Hepatocyte (in vitro differentiated cells): ENCODE data around the gene MYO1F. TPM values are rescaled to one million over a fixed set of nuclear protein-coding genes. Genes with fewer than 3 reads are reported as not detected.

Experiments
- DNase-seq: peaks from one replicate; pipeline ENCODE4 v3.0.0-alpha.2; 2016; ENCODE audit warnings: low spot score
- H2AFZ ChIP-seq: fragments of 200-600 bp; sonication (generic); 2 replicates; pipeline ENCODE4 v1.6.0; 2016; ENCODE audit warnings: antibody characterized with exemption, mild to moderate bottlenecking
- H3K27ac ChIP-seq: fragments of 200-600 bp; sonication (generic); 2 replicates; pipeline ENCODE4 v1.5.1; 2016; ENCODE audit warnings: mild to moderate bottlenecking
- H3K27me3 ChIP-seq: fragments of 200-600 bp; sonication (generic); 2 replicates; pipeline ENCODE4 v1.6.1; 2016
- H3K36me3 ChIP-seq: fragments of 200-600 bp; sonication (generic); replicated peaks from 2 replicates; pipeline ENCODE4 v1.5.1; 2016; ENCODE audit warnings: low read depth; ENCODE audit not compliant: insufficient read depth
- H3K4me1 ChIP-seq: fragments of 200-600 bp; sonication (generic); 2 replicates; pipeline ENCODE4 v1.5.1; 2016; ENCODE audit warnings: mild to moderate bottlenecking, moderate library complexity; ENCODE audit not compliant: insufficient read depth
- H3K4me2 ChIP-seq: fragments of 200-600 bp; sonication (generic); 2 replicates; pipeline ENCODE4 v1.6.0; 2016
- H3K4me3 ChIP-seq: fragments of 200-600 bp; sonication (generic); 2 replicates; pipeline ENCODE4 v1.5.1; 2016; ENCODE audit warnings: mild to moderate bottlenecking
- H3K79me2 ChIP-seq: fragments of 200-600 bp; sonication (generic); 2 replicates; pipeline ENCODE4 v1.6.0; 2017; ENCODE audit warnings: mild to moderate bottlenecking
- H3K9me2 ChIP-seq: fragments of 200-600 bp; sonication (generic); replicated peaks from 2 replicates; pipeline ENCODE4 v1.6.0; 2017; ENCODE audit warnings: mild to moderate bottlenecking; ENCODE audit not compliant: insufficient read depth
- H3K9me3 ChIP-seq: fragments of 200-600 bp; sonication (generic); 2 replicates; pipeline ENCODE4 v1.5.1; 2016; ENCODE audit warnings: low read depth, mild to moderate bottlenecking
- H4K20me1 ChIP-seq: fragments of 200-600 bp; sonication (generic); 2 replicates; pipeline ENCODE4 v1.6.0; 2016; ENCODE audit warnings: mild to moderate bottlenecking; ENCODE audit not compliant: insufficient read depth, poor library complexity, severe bottlenecking
- CTCF ChIP-seq: fragments of 200-600 bp; sonication (generic); IDR thresholded peaks from 2 replicates; pipeline ENCODE4 v1.5.1; 2016; ENCODE audit warnings: antibody characterized with exemption, mild to moderate bottlenecking; ENCODE audit not compliant: poor library complexity
- EZH2 ChIP-seq: fragments of 200-600 bp; sonication (generic); IDR thresholded peaks from 2 replicates; pipeline ENCODE4 v1.6.1; 2016; ENCODE audit warnings: antibody characterized with exemption, mild to moderate bottlenecking, borderline replicate concordance
- EZH2phosphoT487 ChIP-seq: fragments of 200-600 bp; sonication (generic); IDR thresholded peaks from one replicate; pipeline ENCODE4 v1.6.1; 2018; ENCODE audit warnings: antibody characterized with exemption, mild to moderate bottlenecking, low read depth, moderate library complexity; ENCODE audit not compliant: unreplicated experiment, severe bottlenecking
- WGBS: methylation state at CpG from one replicate; pipeline ENCODE4 v1.1.6; 2016; ENCODE audit warnings: low lambda C conversion rate; ENCODE audit errors: missing lambda C conversion rate; 5-methylcytosine and 5-hydroxymethylcytosine counted together
- polyA plus RNA-seq: library from polyadenylated mRNA; unstranded; fragments of >200 nt; fragmentation: Nextera tagmentation; extraction: Ambion mirVana; gene quantifications from 2 replicates; pipeline ENCODE4 v1.2.1, GENCODE V29; 2016
- total RNA-seq: library from RNA; depleted of rRNA; stranded (reverse); fragments of >200 nt; gene quantifications from 2 replicates; pipeline ENCODE4 v1.2.3, GENCODE V29; 2014

The MYO1F gene
- total and polyA plus RNA-seq, 2 experiments from 2014 or later: 0.13 to 1.0 TPM

- Histone ChIP-seq H3K79me2 (peaks cover 9% of the 10 kb centered on the region), H3K4me3 (no peak overlapping the region), H3K4me2 (no peak overlapping the region), H3K27me3 (no peaks in the 10 kb centered on the region), H3K27ac (no peak overlapping the region), H3K4me1 (peaks cover 10% of the 10 kb centered on the region), H3K36me3 (no peaks in the 10 kb centered on the region), H3K9me2 (no peaks in the 10 kb centered on the region), H3K9me3 (no peaks in the 10 kb centered on the region), H4K20me1 (no peaks in the 10 kb centered on the region), H2AFZ (no peak overlapping the region)
- WGBS: 97% methylated on average over 4 of the region's 4 CpGs
- no peak for TF ChIP-seq EZH2
- TF ChIP-seq CTCF: no peak
- no peak for TF ChIP-seq EZH2phosphoT487
- DNase-seq: no peak
These were observed 48.7 kb downstream of the MYO1F start for GRCh38 chr19:8528500-8528899.

- WGBS: 2% methylated on average over 36 of the region's 57 CpGs
- no peaks in the 10 kb centered on the region for H3K36me3 ChIP-seq
These were observed 50.7 kb downstream of the MYO1F start for GRCh38 chr19:8526345-8527091.

GRCh38 chr19:8525401-8525684 lies 51.9 kb downstream of the MYO1F start:
- peaks cover 9% of the 10 kb centered on the region for H3K79me2 ChIP-seq
- no peaks in the 10 kb centered on the region for H3K36me3 ChIP-seq
- peak overlapping the region; percentile 76 for H3K27ac ChIP-seq
- no peaks in the 10 kb centered on the region for H3K9me3 ChIP-seq
- TF ChIP-seq EZH2: no peak
- no peak for TF ChIP-seq EZH2phosphoT487
- peak; percentile 38 for TF ChIP-seq CTCF
- no peaks in the 10 kb centered on the region for H3K9me2 ChIP-seq
- no peaks in the 10 kb centered on the region for H4K20me1 ChIP-seq
- no peaks in the 10 kb centered on the region for H3K27me3 ChIP-seq
- WGBS: 2% methylated on average over 15 of the region's 15 CpGs
- no peak overlapping the region for H3K4me3 ChIP-seq
- peak overlapping the region; percentile 74 for H3K4me2 ChIP-seq
- DNase-seq: no peak
- H3K4me1 ChIP-seq: peaks cover 6% of the 10 kb centered on the region
- H2AFZ ChIP-seq: peak overlapping the region; percentile 54

More at GRCh38 chr19:8526345-8527091, 50.7 kb downstream of the MYO1F start:
- H3K79me2 ChIP-seq: peaks cover 9% of the 10 kb centered on the region
- no peaks in the 10 kb centered on the region for H3K9me3 ChIP-seq
- H3K4me1 ChIP-seq: peaks cover 6% of the 10 kb centered on the region
- H3K27ac ChIP-seq: peak overlapping the region; percentile 95
- H3K9me2 ChIP-seq: no peaks in the 10 kb centered on the region
- H4K20me1 ChIP-seq: no peaks in the 10 kb centered on the region
- H3K27me3 ChIP-seq: no peaks in the 10 kb centered on the region
- DNase-seq: peak; percentile 96
- TF ChIP-seq EZH2 (no peak), CTCF (no peak), EZH2phosphoT487 (no peak)
- H3K4me2 ChIP-seq: peak overlapping the region; percentile 78
- H3K4me3 ChIP-seq: peak overlapping the region; percentile 25
- H2AFZ ChIP-seq: peak overlapping the region; percentile 95
